ENCODE data around the gene TMEM190.
"Not testable (repeated sequence)": the region's sequence is repeated elsewhere in the genome, so short reads cannot be mapped to it uniquely, and the experiment has no call there.

TMEM190 gene

GRCh38 chr19:55406091-55406825 is 29.6 kb downstream of the TMEM190 start:
- peaks cover 38% of the 10 kb centered on the region for H3K36me3 Mint-ChIP-seq (ENCODE audit: low read depth)
- H3K4me1 Mint-ChIP-seq (ENCODE audit: low read depth) = peaks cover 36% of the 10 kb centered on the region
- H3K27me3 Mint-ChIP-seq (ENCODE audit: low read depth) = peaks cover 3% of the 10 kb centered on the region
- peak overlapping the region; percentile 84 for H3K27ac Mint-ChIP-seq
- H3K9me3 Mint-ChIP-seq = peaks cover 12% of the 10 kb centered on the region
- H3K4me3 Mint-ChIP-seq = peak overlapping the region; percentile 90

DNA sequence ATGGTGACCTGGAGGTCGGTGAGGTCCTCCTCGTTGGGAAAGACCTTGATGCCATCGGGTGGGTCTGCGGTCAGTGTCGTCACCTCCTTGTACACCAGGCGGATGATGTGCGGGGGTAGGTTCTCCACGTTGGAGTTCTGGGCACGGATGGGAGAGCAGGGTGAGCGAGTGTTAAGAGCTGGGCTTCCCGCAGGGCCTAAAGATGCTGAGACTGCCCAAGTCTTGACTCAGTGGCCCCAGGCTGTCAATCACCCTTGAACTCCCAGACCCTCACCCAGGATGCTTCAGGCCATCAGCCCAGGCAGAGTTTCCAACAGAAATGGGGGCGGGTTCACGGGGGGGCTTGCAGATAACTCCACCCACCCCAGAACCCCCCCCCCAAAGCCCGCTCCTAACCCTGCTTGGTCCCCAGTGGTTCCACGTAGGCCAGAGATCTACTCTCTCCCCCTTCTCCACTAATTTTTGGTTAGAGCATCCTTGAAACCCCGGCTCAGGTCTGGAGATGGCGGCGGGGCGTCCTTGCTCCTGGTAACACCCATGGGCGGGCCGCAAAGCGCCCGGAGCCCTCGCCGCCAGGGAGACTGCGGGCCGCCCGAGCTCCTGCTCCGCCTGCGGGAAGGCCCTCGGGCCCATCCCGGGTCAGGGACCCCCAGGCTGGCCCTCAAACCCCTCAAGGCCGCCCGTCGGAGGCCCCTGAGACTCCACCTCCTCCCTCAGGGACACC is 30.4 kb downstream of the TMEM190 start:
- Mint-ChIP-seq H3K4me3 (peak overlapping the region; percentile 90), H3K36me3 (ENCODE audit: low read depth) (peaks cover 35% of the 10 kb centered on the region), H3K4me1 (ENCODE audit: low read depth) (peaks cover 33% of the 10 kb centered on the region), H3K27ac (peak overlapping the region; percentile 84), H3K27me3 (ENCODE audit: low read depth) (peaks cover 6% of the 10 kb centered on the region), H3K9me3 (peaks cover 12% of the 10 kb centered on the region)

DNA sequence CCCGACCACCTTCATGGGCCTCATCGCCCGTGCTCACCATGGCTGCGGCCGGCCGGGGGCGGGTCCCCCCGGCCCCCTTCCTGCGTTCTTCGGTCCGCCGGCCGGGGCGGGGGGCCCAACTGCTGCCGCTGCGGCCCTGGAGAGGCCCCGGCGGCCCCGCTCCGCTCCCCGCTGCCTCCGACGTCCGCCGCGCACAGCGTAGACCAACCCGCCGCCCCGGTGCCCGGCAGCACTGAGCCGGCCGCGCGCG is 30.8 kb downstream of the TMEM190 start, which contains the start of gene UBE2S:
TSS of gene UBE2S (minus strand) at position 239 of the 250 bp plus-strand sequence. CDS start at position 40, 199 bp downstream.
- Mint-ChIP-seq H3K27ac (peak within 1 kb of the TSS; percentile 97), H3K36me3 (ENCODE audit: low read depth) (peaks cover 33% of the 10 kb centered on the region), H3K9me3 (peaks cover 12% of the 10 kb centered on the region), H3K4me3 (peak within 1 kb of the TSS; percentile 90), H3K4me1 (ENCODE audit: low read depth) (peaks cover 30% of the 10 kb centered on the region)
- H3K27me3 Mint-ChIP-seq (ENCODE audit: low read depth) = not testable (repeated sequence)

DNA sequence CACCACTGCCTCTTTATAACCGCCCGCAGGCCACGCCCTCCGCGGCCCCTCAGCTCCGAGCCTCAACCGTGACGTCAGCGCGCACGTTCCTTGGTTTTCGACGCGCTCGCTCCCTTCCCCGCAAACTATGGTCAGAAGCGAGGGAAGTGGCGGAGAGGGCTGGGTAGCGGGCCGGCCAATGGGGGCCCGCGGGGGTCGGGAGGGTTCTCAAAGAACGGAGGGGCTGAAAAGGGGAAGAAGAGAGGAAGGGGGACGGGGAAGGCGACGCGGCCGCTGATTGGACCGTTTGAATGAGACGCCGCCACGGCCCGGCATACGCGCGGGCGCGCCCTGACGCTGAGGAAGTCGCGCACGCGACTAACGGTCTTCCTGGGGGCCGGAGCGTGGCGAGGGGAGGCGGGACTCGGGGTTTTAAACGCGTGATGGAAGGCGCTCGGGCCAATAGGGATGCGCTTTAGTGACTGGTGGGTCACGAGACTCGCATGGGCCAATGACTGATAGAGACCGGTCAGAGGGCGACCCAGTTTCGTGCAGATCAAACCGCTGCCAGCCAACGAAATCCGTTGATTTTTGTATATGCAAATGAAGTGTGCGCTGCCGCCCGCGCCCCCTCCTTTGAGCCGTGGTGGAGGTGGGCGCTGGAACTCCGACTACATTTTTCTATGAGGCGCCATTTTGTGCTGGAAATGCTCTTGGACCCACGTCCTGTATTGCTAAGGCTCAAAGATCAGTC is 31.3 kb downstream of the TMEM190 start:
- Mint-ChIP-seq H3K4me3 (peak overlapping the region; percentile 90), H3K27me3 (ENCODE audit: low read depth) (peaks cover 6% of the 10 kb centered on the region), H3K9me3 (peaks cover 12% of the 10 kb centered on the region), H3K36me3 (ENCODE audit: low read depth) (peaks cover 30% of the 10 kb centered on the region), H3K27ac (peak overlapping the region; percentile 97), H3K4me1 (ENCODE audit: low read depth) (peaks cover 30% of the 10 kb centered on the region)

GRCh38 chr19:55408533-55408872 is 31.9 kb downstream of the TMEM190 start:
- H3K27me3 Mint-ChIP-seq (ENCODE audit: low read depth) = peaks cover 6% of the 10 kb centered on the region
- peaks cover 12% of the 10 kb centered on the region for H3K9me3 Mint-ChIP-seq
- H3K36me3 Mint-ChIP-seq (ENCODE audit: low read depth) = peaks cover 25% of the 10 kb centered on the region
- peak overlapping the region; percentile 90 for H3K4me3 Mint-ChIP-seq
- peak overlapping the region; percentile 97 for H3K27ac Mint-ChIP-seq
- H3K4me1 Mint-ChIP-seq (ENCODE audit: low read depth) = peaks cover 26% of the 10 kb centered on the region

DNA sequence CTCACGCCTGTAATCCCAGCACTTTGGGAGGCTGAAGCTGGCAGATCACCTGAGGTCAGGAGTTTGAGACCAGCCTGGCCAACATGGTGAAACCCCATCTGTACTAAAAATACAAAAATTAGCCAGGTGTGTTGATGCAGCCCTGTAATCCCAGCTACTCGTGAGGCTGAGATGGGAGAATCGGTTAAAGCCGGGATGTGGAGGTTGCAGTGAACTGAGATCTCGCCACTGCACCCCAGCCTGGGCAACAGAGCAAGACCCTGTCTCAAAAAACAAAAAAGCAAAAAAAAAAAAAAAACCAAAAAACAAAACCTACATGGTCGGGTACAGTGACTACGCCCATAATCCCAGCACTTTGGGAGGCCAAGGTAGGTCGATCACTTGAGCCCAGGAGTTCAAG is 32.6 kb downstream of the TMEM190 start:
- Mint-ChIP-seq H3K36me3 (ENCODE audit: low read depth) (peaks cover 20% of the 10 kb centered on the region), H3K9me3 (peaks cover 12% of the 10 kb centered on the region), H3K27ac (peak overlapping the region; percentile 73), H3K4me1 (ENCODE audit: low read depth) (peaks cover 22% of the 10 kb centered on the region)
- H3K4me3 Mint-ChIP-seq; H3K27me3 Mint-ChIP-seq (ENCODE audit: low read depth): not testable (repeated sequence)

DNA sequence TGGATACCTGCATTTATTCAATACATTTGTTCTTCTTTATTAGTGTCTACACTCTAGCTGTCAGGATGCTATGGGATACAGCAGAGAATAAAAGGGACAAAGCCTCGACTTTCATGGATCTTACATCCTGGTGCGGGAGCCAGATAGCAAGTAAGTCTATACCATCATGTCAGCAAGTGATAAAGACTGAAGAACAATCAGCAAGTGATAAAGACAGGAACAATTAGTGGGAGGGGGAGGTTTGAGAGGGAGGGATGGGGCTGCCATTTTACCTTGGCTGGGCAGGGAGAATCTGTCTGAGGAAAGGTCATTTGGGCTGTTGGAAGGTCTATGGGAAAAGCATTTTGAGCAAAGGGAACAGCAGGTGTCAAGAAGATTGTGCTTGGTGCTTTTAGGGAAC is 33.5 kb downstream of the TMEM190 start:
- H3K27me3 Mint-ChIP-seq (ENCODE audit: low read depth) = peaks cover 9% of the 10 kb centered on the region
- H3K36me3 Mint-ChIP-seq (ENCODE audit: low read depth) = peaks cover 20% of the 10 kb centered on the region
- peaks cover 22% of the 10 kb centered on the region for H3K4me1 Mint-ChIP-seq (ENCODE audit: low read depth)
- peaks cover 12% of the 10 kb centered on the region for H3K9me3 Mint-ChIP-seq
- H3K4me3 Mint-ChIP-seq = no peak overlapping the region
- H3K27ac Mint-ChIP-seq = peak overlapping the region; percentile 35

DNA sequence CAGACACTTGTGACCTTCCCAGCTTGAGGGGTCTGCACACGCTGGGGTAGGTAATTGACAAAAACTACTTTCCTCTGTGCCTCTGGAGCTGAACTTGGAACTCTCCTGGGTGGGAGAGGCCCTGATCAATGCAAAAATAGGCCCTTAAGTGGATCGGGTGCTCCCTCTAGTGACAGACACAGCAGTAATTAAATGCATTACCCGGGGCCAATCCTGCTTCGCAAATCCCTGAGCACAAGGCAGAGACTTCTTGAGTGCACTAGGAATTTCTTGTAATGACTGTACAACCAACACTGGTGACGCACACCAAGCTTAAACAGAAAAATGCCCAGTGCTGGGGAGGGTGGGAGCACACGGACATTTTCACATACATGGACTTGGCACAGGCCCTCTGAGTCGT is 41.6 kb downstream of the TMEM190 start:
- Mint-ChIP-seq H3K27me3 (ENCODE audit: low read depth) (peaks cover 23% of the 10 kb centered on the region), H3K9me3 (no peaks in the 10 kb centered on the region), H3K4me3 (no peak overlapping the region), H3K4me1 (ENCODE audit: low read depth) (peaks cover 12% of the 10 kb centered on the region), H3K36me3 (ENCODE audit: low read depth) (no peaks in the 10 kb centered on the region), H3K27ac (no peak overlapping the region)

GRCh38 chr19:55419103-55419502 is 42.5 kb downstream of the TMEM190 start:
- Mint-ChIP-seq H3K9me3 (no peaks in the 10 kb centered on the region), H3K27me3 (ENCODE audit: low read depth) (peaks cover 23% of the 10 kb centered on the region), H3K36me3 (ENCODE audit: low read depth) (no peaks in the 10 kb centered on the region), H3K4me3 (no peak overlapping the region), H3K4me1 (ENCODE audit: low read depth) (peaks cover 12% of the 10 kb centered on the region), H3K27ac (no peak overlapping the region)

- H3K36me3 Mint-ChIP-seq (ENCODE audit: low read depth) = no peaks in the 10 kb centered on the region
- peaks cover 12% of the 10 kb centered on the region for H3K4me1 Mint-ChIP-seq (ENCODE audit: low read depth)
- H3K27me3 Mint-ChIP-seq (ENCODE audit: low read depth) = peaks cover 24% of the 10 kb centered on the region
- no peak overlapping the region for H3K27ac Mint-ChIP-seq
- no peak overlapping the region for H3K4me3 Mint-ChIP-seq
- no peaks in the 10 kb centered on the region for H3K9me3 Mint-ChIP-seq
Observed at GRCh38 chr19:55419624-55420236, 43.1 kb downstream of the TMEM190 start.

GRCh38 chr19:55421281-55421680 is 44.7 kb downstream of the TMEM190 start:
- not testable (repeated sequence) for H3K9me3 Mint-ChIP-seq; H3K36me3 Mint-ChIP-seq (ENCODE audit: low read depth); H3K27ac Mint-ChIP-seq
- H3K27me3 Mint-ChIP-seq (ENCODE audit: low read depth) = peaks cover 30% of the 10 kb centered on the region
- H3K4me1 Mint-ChIP-seq (ENCODE audit: low read depth) = peaks cover 12% of the 10 kb centered on the region
- H3K4me3 Mint-ChIP-seq = peak overlapping the region; percentile 9

- no peaks in the 10 kb centered on the region for H3K36me3 Mint-ChIP-seq (ENCODE audit: low read depth)
- no peak overlapping the region for H3K27ac Mint-ChIP-seq
- H3K4me3 Mint-ChIP-seq = no peak overlapping the region
- H3K27me3 Mint-ChIP-seq (ENCODE audit: low read depth) = peaks cover 25% of the 10 kb centered on the region
- peaks cover 8% of the 10 kb centered on the region for H3K4me1 Mint-ChIP-seq (ENCODE audit: low read depth)
- H3K9me3 Mint-ChIP-seq = no peaks in the 10 kb centered on the region
Observed at GRCh38 chr19:55423225-55424005, 46.8 kb downstream of the TMEM190 start.

- Mint-ChIP-seq H3K27me3 (ENCODE audit: low read depth) (peaks cover 23% of the 10 kb centered on the region), H3K9me3 (no peaks in the 10 kb centered on the region), H3K36me3 (ENCODE audit: low read depth) (no peaks in the 10 kb centered on the region), H3K4me3 (no peak overlapping the region), H3K4me1 (ENCODE audit: low read depth) (peaks cover 8% of the 10 kb centered on the region), H3K27ac (no peak overlapping the region)
Observed at GRCh38 chr19:55424518-55424917, 47.9 kb downstream of the TMEM190 start.

DNA sequence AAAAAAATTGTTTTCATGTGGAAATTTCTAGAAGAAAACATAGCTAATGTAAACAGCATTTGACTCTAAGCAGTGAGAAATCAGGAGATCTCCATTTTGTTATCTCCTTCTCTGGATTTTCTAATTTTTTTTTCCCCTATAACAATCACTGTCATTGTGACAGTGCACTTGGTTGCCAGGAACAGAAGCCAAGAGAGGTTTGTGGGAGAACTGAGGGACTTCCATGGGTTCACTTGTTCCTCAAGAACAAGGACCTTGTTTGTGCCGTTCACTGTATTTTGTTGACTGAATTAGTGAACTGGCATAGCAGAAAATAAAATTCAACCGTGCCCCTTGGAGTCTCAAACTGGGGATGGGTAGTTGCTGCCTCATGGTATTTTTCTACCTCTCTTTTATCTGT is 49.4 kb downstream of the TMEM190 start:
- Mint-ChIP-seq H3K27me3 (ENCODE audit: low read depth) (peaks cover 22% of the 10 kb centered on the region), H3K36me3 (ENCODE audit: low read depth) (no peaks in the 10 kb centered on the region), H3K9me3 (peaks cover 3% of the 10 kb centered on the region), H3K4me3 (no peak overlapping the region), H3K4me1 (ENCODE audit: low read depth) (peaks cover 6% of the 10 kb centered on the region), H3K27ac (no peak overlapping the region)

All from T-helper 1 cell treated with Interleukin-12 subunit alpha and Interleukin-12 subunit beta and Interleukin-4 antibody, amounts not matched to agents 30 μg/mL and 1 μg/mL, for 36 hours (primary cell).